OCI-LY1 (cell line): ENCODE measurements around the gene DNAL4.

Source experiments
- H2AFZ ChIP-seq: fragments of 200-600 bp; sonication (generic), shearing (Covaris generic); 2 replicates; pipeline ENCODE4 v1.6.0; 2014; ENCODE audit warnings: antibody characterized with exemption, mild to moderate bottlenecking, low read length
- H3F3A ChIP-seq: fragments of 200-600 bp; sonication (generic), shearing (Covaris generic); 2 replicates; pipeline ENCODE4 v1.6.0; 2014; ENCODE audit warnings: mild to moderate bottlenecking, antibody characterized with exemption, low read length, moderate library complexity; ENCODE audit not compliant: insufficient read depth
- H3K27ac ChIP-seq: fragments of 200-600 bp; sonication (generic); 2 replicates; pipeline ENCODE4 v1.5.1; 2014; ENCODE audit warnings: low read length, mixed run types, mild to moderate bottlenecking, low read depth; ENCODE audit not compliant: poor library complexity, severe bottlenecking
- H3K27me3 ChIP-seq: fragments of 200-600 bp; sonication (generic); 2 replicates; pipeline ENCODE4 v1.6.0; 2014; ENCODE audit warnings: antibody characterized with exemption, mild to moderate bottlenecking, low read length, moderate library complexity; ENCODE audit not compliant: insufficient read depth
- H3K36me3 ChIP-seq: fragments of 200-600 bp; sonication (generic); 2 replicates; pipeline ENCODE4 v1.6.1; 2014; ENCODE audit warnings: mild to moderate bottlenecking, antibody characterized with exemption, low read length, moderate library complexity, mixed read lengths; ENCODE audit not compliant: insufficient read depth
- H3K4me1 ChIP-seq: fragments of 200-600 bp; sonication (generic); 2 replicates; pipeline ENCODE4 v1.5.1; 2014; ENCODE audit warnings: mild to moderate bottlenecking, low read length, moderate library complexity; ENCODE audit not compliant: insufficient read depth, severe bottlenecking
- H3K4me2 ChIP-seq: fragments of 200-600 bp; sonication (generic), shearing (Covaris generic); 2 replicates; pipeline ENCODE4 v1.6.1; 2014; ENCODE audit warnings: low read length
- H3K4me3 ChIP-seq: fragments of 200-600 bp; sonication (generic); 2 replicates; pipeline ENCODE4 v1.5.1; 2014; ENCODE audit warnings: low read length, low read depth, mild to moderate bottlenecking, mixed read lengths; ENCODE audit not compliant: poor library complexity, severe bottlenecking
- H3K79me2 ChIP-seq: fragments of 200-600 bp; shearing (Covaris generic); 2 replicates; pipeline ENCODE4 v1.6.1; 2016; ENCODE audit warnings: mixed run types, low read length, mixed read lengths; ENCODE audit not compliant: insufficient read depth
- H3K9ac ChIP-seq: fragments of 200-600 bp; sonication (generic), shearing (Covaris generic); 2 replicates; pipeline ENCODE4 v1.6.1; 2014; ENCODE audit warnings: mild to moderate bottlenecking, low read length, mixed read lengths
- H3K9me2 ChIP-seq: fragments of 200-600 bp; sonication (generic), shearing (Covaris generic); 2 replicates; pipeline ENCODE4 v1.6.1; 2014; ENCODE audit warnings: low read depth, mild to moderate bottlenecking, low read length, mixed read lengths
- H3K9me3 ChIP-seq: fragments of 200-600 bp; shearing (Covaris generic); 2 replicates; pipeline ENCODE4 v1.6.1; 2014; ENCODE audit warnings: low read length, mixed read lengths
- H4K20me1 ChIP-seq: fragments of 200-600 bp; sonication (generic), shearing (Covaris generic); 2 replicates; pipeline ENCODE4 v1.6.0; 2016; ENCODE audit warnings: mild to moderate bottlenecking, low read length; ENCODE audit not compliant: insufficient read depth
- CTCF ChIP-seq: fragments of 200-600 bp; sonication (generic), shearing (Covaris generic); IDR thresholded peaks from 2 replicates; pipeline ENCODE4 v1.5.1; 2017; ENCODE audit warnings: mild to moderate bottlenecking, antibody characterized with exemption, low read length, moderate library complexity, mixed read lengths
- EZH2 ChIP-seq: fragments of 200-600 bp; sonication (generic), shearing (Covaris generic); IDR thresholded peaks from 2 replicates; pipeline ENCODE4 v1.8.0; 2017; ENCODE audit warnings: borderline replicate concordance, mixed run types, mild to moderate bottlenecking, antibody characterized with exemption, low read length, moderate library complexity, mixed read lengths

Gene DNAL4

GRCh38 chr22:38753948-38754750 lies 39.8 kb downstream of the DNAL4 start:
- Histone ChIP-seq H3K9ac (peak overlapping the region; percentile 85; the same call in 1 of the 2 replicates), H3K4me3 (peak overlapping the region; percentile 89), H3K79me2 (no peaks in the 10 kb centered on the region), H4K20me1 (no peaks in the 10 kb centered on the region), H3F3A (no peaks in the 10 kb centered on the region), H3K4me1 (peaks cover 51% of the 10 kb centered on the region), H3K4me2 (peak overlapping the region; percentile 92), H3K9me3 (no peaks in the 10 kb centered on the region), H3K9me2 (no peaks in the 10 kb centered on the region), H3K27me3 (no peaks in the 10 kb centered on the region), H3K27ac (peak overlapping the region; percentile 70), H3K36me3 (peaks cover 39% of the 10 kb centered on the region), H2AFZ (no peak overlapping the region)
- TF ChIP-seq EZH2: no peak

GRCh38 chr22:38751422-38752346 lies 42.3 kb downstream of the DNAL4 start:
- H3F3A ChIP-seq: no peaks in the 10 kb centered on the region
- peak overlapping the region; percentile 58; the same call in 1 of the 2 replicates for H3K9ac ChIP-seq
- H3K79me2 ChIP-seq: no peaks in the 10 kb centered on the region
- H4K20me1 ChIP-seq: no peaks in the 10 kb centered on the region
- H3K4me3 ChIP-seq: peak overlapping the region; percentile 40
- peaks cover 61% of the 10 kb centered on the region for H3K36me3 ChIP-seq
- peaks cover 41% of the 10 kb centered on the region for H3K4me1 ChIP-seq
- peak overlapping the region; percentile 46 for H3K4me2 ChIP-seq
- TF ChIP-seq EZH2 (no peak), CTCF (no peak)
- H3K27ac ChIP-seq: peak overlapping the region; percentile 89
- no peak overlapping the region for H2AFZ ChIP-seq
- no peaks in the 10 kb centered on the region for H3K9me2 ChIP-seq
- H3K27me3 ChIP-seq: no peaks in the 10 kb centered on the region
- H3K9me3 ChIP-seq: no peaks in the 10 kb centered on the region

- no peaks in the 10 kb centered on the region for H3K79me2 ChIP-seq
- H3K36me3 ChIP-seq: peaks cover 67% of the 10 kb centered on the region
- peak overlapping the region; percentile 89 for H3K27ac ChIP-seq
- H3K4me2 ChIP-seq: peak overlapping the region; percentile 46; the same call in 1 of the 2 replicates
- no peaks in the 10 kb centered on the region for H3F3A ChIP-seq
- H2AFZ ChIP-seq: no peak overlapping the region
- peaks cover 35% of the 10 kb centered on the region for H3K4me1 ChIP-seq
- peak overlapping the region; percentile 58; the same call in 1 of the 2 replicates for H3K9ac ChIP-seq
- H3K27me3 ChIP-seq: no peaks in the 10 kb centered on the region
- peak overlapping the region; percentile 40 for H3K4me3 ChIP-seq
- no peaks in the 10 kb centered on the region for H3K9me3 ChIP-seq
- H4K20me1 ChIP-seq: no peaks in the 10 kb centered on the region
- TF ChIP-seq CTCF (no peak), EZH2 (no peak)
- H3K9me2 ChIP-seq: no peaks in the 10 kb centered on the region
Measured at GRCh38 chr22:38751066-38751421, 42.9 kb downstream of the DNAL4 start.
